K562 (cell line): ENCODE measurements around the gene SEC11A. TPM values are rescaled to one million over a fixed set of nuclear protein-coding genes. Genes with fewer than 3 reads are reported as not detected.

Experiments
- ATAC-seq: fragments of 200-7000 bp; cut with Tn5 transposase; 3 replicates; pipeline ENCODE4 v1.9.1; 2020; ENCODE audit warnings: moderate library complexity
- BruUV-seq: library from RNA; stranded (reverse); fragments of 400-500 nt; replicated peaks from 2 replicates; lab custom pipeline; 2021; lab: Mats Ljungman, UMichigan
- CTCF ChIA-PET: fragments of 300-600 bp; formaldehyde crosslinking; extraction: SDS; loops from one replicate; lab custom pipeline; 2021; ENCODE audit warnings: low intra/inter-chr PET ratio; lab: Yijun Ruan, JAX
- POLR2A ChIA-PET: fragments of 300-600, 350-650 bp; sonication (Branson Sonifier 250); formaldehyde crosslinking; extraction: SDS; loops from one replicate; lab custom pipeline; 2021; ENCODE audit warnings: antibody characterized with exemption, inconsistent platforms; lab: Yijun Ruan, JAX
- DNase-seq, 4 experiments: peaks; one replicate each; pipeline versions ENCODE4 v3.0.0 to v3.0.0-alpha.2; 2011 to 2018; ENCODE audit warnings: low spot score in 3 of 4, mixed read lengths in 3 of 4; ENCODE audit errors: extremely low read depth in 1 of 4
- FAIRE-seq: peaks from 2 replicates; lab custom pipeline; 2011; peaks lifted over from hg19 to GRCh38; lab: Jason Lieb, UNC
- H2AFZ ChIP-seq: 2 replicates; pipeline ENCODE4 v1.6.0; 2011; ENCODE audit warnings: low read depth, low read length, control low read depth, inconsistent platforms
- H3K27ac ChIP-seq: fragments of 200-600 bp; 3 replicates; pipeline ENCODE4 v1.8.0; 2011; ENCODE audit warnings: low read depth, mild to moderate bottlenecking, control low read depth, inconsistent platforms, low read length, moderate library complexity, mixed read lengths; ENCODE audit errors: extremely low read depth
- H3K27me3 ChIP-seq, 2 experiments: fragments of 300-600 bp in 1 of 2; 2 replicates in 1 of 2; 3 replicates in 1 of 2; pipeline versions ENCODE4 v1.6.0 to v1.8.0; 2011; ENCODE audit warnings: inconsistent platforms in 2 of 2, low read length in 2 of 2, mild to moderate bottlenecking in 1 of 2, mixed read lengths in 1 of 2, moderate library complexity in 1 of 2; ENCODE audit not compliant: control insufficient read depth in 2 of 2, insufficient read depth in 2 of 2
- H3K36me3 ChIP-seq: fragments of 300-600 bp; 3 replicates; pipeline ENCODE4 v1.8.0; 2011; ENCODE audit warnings: mild to moderate bottlenecking, low read length, inconsistent platforms; ENCODE audit not compliant: control insufficient read depth, insufficient read depth
- H3K4me1 ChIP-seq, 2 experiments: fragments of 200-600 bp in 1 of 2; replicated peaks in 1 of 2; 2 replicates in 1 of 2; 3 replicates in 1 of 2; pipeline versions ENCODE4 v1.5.1 to v1.8.0; 2011; ENCODE audit warnings: inconsistent platforms in 2 of 2, low read length in 2 of 2, mild to moderate bottlenecking in 1 of 2, mixed read lengths in 1 of 2, moderate library complexity in 1 of 2; ENCODE audit not compliant: control insufficient read depth in 2 of 2, insufficient read depth in 2 of 2
- H3K4me2 ChIP-seq: 2 replicates; pipeline ENCODE4 v1.6.1; 2011; ENCODE audit warnings: low read length, control low read depth, inconsistent platforms, mixed read lengths; ENCODE audit not compliant: insufficient read depth
- H3K4me3 ChIP-seq: fragments of 200-600 bp; sonication (generic), shearing (Covaris generic); 2 replicates; pipeline ENCODE4 v1.5.1; 2016; ENCODE audit warnings: control low read depth, inconsistent platforms
- H3K79me2 ChIP-seq: fragments of 200-600 bp; 3 replicates; pipeline ENCODE4 v1.8.0; 2011; ENCODE audit warnings: low read length, inconsistent platforms; ENCODE audit not compliant: control insufficient read depth, insufficient read depth
- H3K9ac ChIP-seq, 2 experiments: 2 replicates each; pipeline versions ENCODE4 v1.6.0 to v1.6.1; 2011; ENCODE audit warnings: low read depth in 2 of 2, low read length in 2 of 2, control low read depth in 1 of 2, inconsistent platforms in 1 of 2, mild to moderate bottlenecking in 1 of 2, mixed read lengths in 1 of 2; ENCODE audit not compliant: insufficient read depth in 1 of 2
- H3K9me1 ChIP-seq: one replicate; pipeline ENCODE4 v1.6.0; 2011; ENCODE audit warnings: inconsistent platforms, mild to moderate bottlenecking, low read length, moderate library complexity; ENCODE audit not compliant: control insufficient read depth, insufficient read depth
- H3K9me3 ChIP-seq: replicated peaks from 2 replicates; pipeline ENCODE4 v1.5.1; 2011; ENCODE audit warnings: low read depth, low read length, inconsistent platforms; ENCODE audit not compliant: control insufficient read depth, insufficient read depth
- H4K20me1 ChIP-seq: replicated peaks from 2 replicates; pipeline ENCODE4 v1.6.1; 2011; ENCODE audit warnings: low read length, inconsistent platforms, mixed read lengths; ENCODE audit not compliant: control insufficient read depth, insufficient read depth
- ETV6 ChIP-seq, 3 experiments: fragments of 150-350 bp in 1 of 3; sonication (generic) in 1 of 3; formaldehyde crosslinking in 1 of 3; IDR thresholded peaks; 2 replicates each; pipeline versions ENCODE4 v1.6.1 to v1.8.0; 2014 to 2022; ENCODE audit warnings: borderline replicate concordance in 2 of 3, low read depth in 2 of 3, antibody characterized with exemption in 1 of 3, low read length in 1 of 3, mild to moderate bottlenecking in 1 of 3, missing genetic modification reagents in 1 of 3
- FOSL1 ChIP-seq: fragments of 200-800 bp; sonication (Bioruptor generic); conservative IDR thresholded peaks from 2 replicates; pipeline ENCODE4 v1.6.1; 2016; ENCODE audit warnings: missing genetic modification characterization, missing compliant biosample characterization
- HIVEP1 ChIP-seq: fragments of 250-450 bp; sonication (Bioruptor Pico); IDR thresholded peaks from 2 replicates; pipeline ENCODE4 v1.4.0; 2020; ENCODE audit warnings: mild to moderate bottlenecking
- HNRNPK ChIP-seq: fragments of 200-400 bp; formaldehyde crosslinking; IDR thresholded peaks from one replicate; pipeline ENCODE4 v1.6.1; 2018; ENCODE audit warnings: mild to moderate bottlenecking, low read depth, low read length; ENCODE audit not compliant: poor library complexity, severe bottlenecking
- JUND ChIP-seq, 2 experiments: IDR thresholded peaks; 2 replicates in 1 of 2; 3 replicates in 1 of 2; pipeline ENCODE4 v1.6.1; 2011; ENCODE audit warnings: borderline replicate concordance in 2 of 2, low read depth in 2 of 2, low read length in 2 of 2, improper control_type of control experiment in 1 of 2, missing biosample characterization in 1 of 2, missing genetic modification characterization in 1 of 2, missing genetic modification reagents in 1 of 2
- KAT2B ChIP-seq: IDR thresholded peaks from one replicate; pipeline ENCODE4 v1.6.1; 2012; ENCODE audit warnings: low read depth, mild to moderate bottlenecking, control low read depth, inconsistent platforms, low read length, moderate library complexity
- KLF16 ChIP-seq: IDR thresholded peaks from 2 replicates; pipeline ENCODE4 v1.6.1; 2016; ENCODE audit warnings: antibody characterized with exemption
- KLF6 ChIP-seq: fragments of 250-450 bp; sonication (Bioruptor Pico); IDR thresholded peaks from 2 replicates; pipeline ENCODE4 v1.4.0; 2020; ENCODE audit warnings: mild to moderate bottlenecking, moderate library complexity, borderline replicate concordance
- MEF2D ChIP-seq: conservative IDR thresholded peaks from 2 replicates; pipeline ENCODE4 v1.6.1; 2016; ENCODE audit warnings: low read depth, missing genetic modification characterization, missing compliant biosample characterization
- MYNN ChIP-seq, 2 experiments: sonication (generic); formaldehyde crosslinking in 1 of 2; IDR thresholded peaks; 2 replicates each; pipeline versions ENCODE4 v1.5.0 to v1.6.1; 2016 to 2020; ENCODE audit warnings: antibody characterized with exemption in 1 of 2, missing genetic modification reagents in 1 of 2
- NUFIP1 ChIP-seq: fragments of 450-650 bp; IDR thresholded peaks from 2 replicates; pipeline ENCODE4 v1.6.1; 2018; ENCODE audit not compliant: partially characterized antibody
- PRPF4 ChIP-seq: fragments of 200-400 bp; formaldehyde crosslinking; IDR thresholded peaks from one replicate; pipeline ENCODE4 v1.6.1; 2017; ENCODE audit warnings: low read length, low read depth, mild to moderate bottlenecking; ENCODE audit not compliant: insufficient read depth, poor library complexity, severe bottlenecking
- WGBS: fragments of 100-300 bp; shearing (Covaris generic); methylation state at CpG from one replicate; pipeline ENCODE4 v1.1.6; 2016; ENCODE audit warnings: low coverage, mixed read lengths; ENCODE audit not compliant: insufficient coverage; ENCODE audit errors: missing lambda C conversion rate; 5-methylcytosine and 5-hydroxymethylcytosine counted together
- in situ Hi-C: fragments of 300-500 bp; cut with MboI; formaldehyde crosslinking; loops from 4 replicates; pipeline ENCODE4 v1.15.0; 2018; ENCODE audit warnings: inconsistent platforms, mixed read lengths
- intact Hi-C: fragments of 100-400 bp; cut with micrococcal nuclease; formaldehyde crosslinking; loops from 2 replicates; pipeline ENCODE4 v1.14.2; 2022
- polyA plus RNA-seq, 8 experiments: library from polyadenylated mRNA; depleted of rRNA in 4 of 8; stranded (reverse) in 5 of 8; unstranded in 3 of 8; fragments of >200 nt; fragmentation: Nextera tagmentation in 2 of 8; fragmentation: Illumina TruSeq in 1 of 8; extraction: Ambion mirVana in 2 of 8; extraction: Trizol in 1 of 8; gene quantifications; 2 replicates each; pipeline versions ENCODE4 v1.2.1 to v1.2.3, GENCODE V29; 2011 to 2014; ENCODE audit warnings: inconsistent platforms in 1 of 8, missing spikeins in 1 of 8
- total RNA-seq, 7 experiments: library from RNA; depleted of rRNA in 6 of 7; stranded (reverse); fragments of >200 nt in 6 of 7; fragmentation: Illumina TruSeq in 2 of 7; extraction: Trizol in 2 of 7; gene quantifications; 2 replicates each; pipeline versions ENCODE4 v1.2.1 to v1.2.3, GENCODE V29; 2011 to 2021; ENCODE audit warnings: low replicate concordance in 1 of 7
- TF ChIP-seq, protein P1 (sequence below): IDR thresholded peaks from 2 replicates; pipeline ENCODE4 v1.6.1; 2011; ENCODE audit not compliant: insufficient read length; ENCODE audit errors: extremely low read depth
- TF ChIP-seq, protein P2 (sequence below): fragments of 450-650 bp; IDR thresholded peaks from 2 replicates; pipeline ENCODE4 v1.6.1; 2017; ENCODE audit warnings: antibody characterized with exemption, mild to moderate bottlenecking
- TF ChIP-seq, protein P3 (sequence below): fragments of 450-650 bp; formaldehyde crosslinking; IDR thresholded peaks from 2 replicates; pipeline ENCODE4 v1.4.0; 2020; ENCODE audit warnings: mild to moderate bottlenecking, moderate library complexity

SEC11A gene
- total and polyA plus RNA-seq, 9 of the 15 experiments (the other 6 are each of a cell fraction or from before 2014, with no cell fraction given): 175 to 310 (median 229) TPM

DNA sequence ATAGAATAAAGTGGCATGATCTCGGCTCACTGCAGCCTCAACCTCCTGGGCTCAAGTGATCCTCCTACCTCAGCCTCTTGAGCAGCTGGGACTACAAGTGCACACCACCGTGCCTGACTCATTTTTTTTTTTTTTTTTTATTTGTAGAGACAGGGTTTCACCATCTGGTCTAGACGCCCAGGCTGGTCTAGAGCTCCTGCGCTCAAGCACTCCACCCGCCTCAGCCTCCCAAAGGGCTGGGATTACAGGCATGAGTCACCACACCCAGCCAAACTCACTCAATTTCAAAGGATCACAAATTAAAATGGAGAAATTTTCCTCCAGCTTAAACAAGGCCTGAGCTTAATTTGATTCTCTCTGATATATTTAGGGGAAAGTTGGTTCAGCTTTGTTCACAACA, 30.6 kb downstream of the SEC11A start:
- Histone ChIP-seq H3K9me3 (no peaks in the 10 kb centered on the region), H3K36me3 (peaks cover 87% of the 10 kb centered on the region), H3K9ac (no peak overlapping the region), H2AFZ (no peak overlapping the region), H3K27me3 (no peaks in the 10 kb centered on the region), H3K4me1 (no peaks in the 10 kb centered on the region; a peak in 1 of 5 replicates), H3K4me3 (no peak overlapping the region), H3K4me2 (no peak overlapping the region), H3K27ac (no peak overlapping the region), H4K20me1 (no peaks in the 10 kb centered on the region), H3K9me1 (no peaks in the 10 kb centered on the region), H3K79me2 (peaks cover 8% of the 10 kb centered on the region)
- DNase-seq (peak in 1 of 4 experiments; percentile 31), FAIRE-seq (no peak), ATAC-seq (peak; percentile 55)
- WGBS: 88% methylated on average over 1 of the region's 5 CpGs
- in situ Hi-C loops (no loop called here), intact Hi-C loops (no loop called here)
- CTCF ChIA-PET: no interaction called here
- no TSS peak for BruUV-seq
- POLR2A ChIA-PET: no interaction called here
- TF ChIP-seq, protein P1, sequence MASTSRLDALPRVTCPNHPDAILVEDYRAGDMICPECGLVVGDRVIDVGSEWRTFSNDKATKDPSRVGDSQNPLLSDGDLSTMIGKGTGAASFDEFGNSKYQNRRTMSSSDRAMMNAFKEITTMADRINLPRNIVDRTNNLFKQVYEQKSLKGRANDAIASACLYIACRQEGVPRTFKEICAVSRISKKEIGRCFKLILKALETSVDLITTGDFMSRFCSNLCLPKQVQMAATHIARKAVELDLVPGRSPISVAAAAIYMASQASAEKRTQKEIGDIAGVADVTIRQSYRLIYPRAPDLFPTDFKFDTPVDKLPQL: no peak
- TF ChIP-seq JUND (IDR thresholded peaks at IDR 0.05; ENCODE audit: borderline replicate concordance, low read depth, low read length): 0 out of 2 replicates have a peak, but pooled peaks have one; percentile 12
- TF ChIP-seq JUND (tag; IDR thresholded peaks at IDR 0.05; ENCODE audit: borderline replicate concordance, low read depth, low read length): no peak
- no peak for TF ChIP-seq MYNN (IDR thresholded peaks at IDR 0.05)
- TF ChIP-seq MYNN (CRISPR knock-in tag; IDR thresholded peaks at IDR 0.05): no peak
- TF ChIP-seq MEF2D (tag): no peak
- TF ChIP-seq, protein P2, sequence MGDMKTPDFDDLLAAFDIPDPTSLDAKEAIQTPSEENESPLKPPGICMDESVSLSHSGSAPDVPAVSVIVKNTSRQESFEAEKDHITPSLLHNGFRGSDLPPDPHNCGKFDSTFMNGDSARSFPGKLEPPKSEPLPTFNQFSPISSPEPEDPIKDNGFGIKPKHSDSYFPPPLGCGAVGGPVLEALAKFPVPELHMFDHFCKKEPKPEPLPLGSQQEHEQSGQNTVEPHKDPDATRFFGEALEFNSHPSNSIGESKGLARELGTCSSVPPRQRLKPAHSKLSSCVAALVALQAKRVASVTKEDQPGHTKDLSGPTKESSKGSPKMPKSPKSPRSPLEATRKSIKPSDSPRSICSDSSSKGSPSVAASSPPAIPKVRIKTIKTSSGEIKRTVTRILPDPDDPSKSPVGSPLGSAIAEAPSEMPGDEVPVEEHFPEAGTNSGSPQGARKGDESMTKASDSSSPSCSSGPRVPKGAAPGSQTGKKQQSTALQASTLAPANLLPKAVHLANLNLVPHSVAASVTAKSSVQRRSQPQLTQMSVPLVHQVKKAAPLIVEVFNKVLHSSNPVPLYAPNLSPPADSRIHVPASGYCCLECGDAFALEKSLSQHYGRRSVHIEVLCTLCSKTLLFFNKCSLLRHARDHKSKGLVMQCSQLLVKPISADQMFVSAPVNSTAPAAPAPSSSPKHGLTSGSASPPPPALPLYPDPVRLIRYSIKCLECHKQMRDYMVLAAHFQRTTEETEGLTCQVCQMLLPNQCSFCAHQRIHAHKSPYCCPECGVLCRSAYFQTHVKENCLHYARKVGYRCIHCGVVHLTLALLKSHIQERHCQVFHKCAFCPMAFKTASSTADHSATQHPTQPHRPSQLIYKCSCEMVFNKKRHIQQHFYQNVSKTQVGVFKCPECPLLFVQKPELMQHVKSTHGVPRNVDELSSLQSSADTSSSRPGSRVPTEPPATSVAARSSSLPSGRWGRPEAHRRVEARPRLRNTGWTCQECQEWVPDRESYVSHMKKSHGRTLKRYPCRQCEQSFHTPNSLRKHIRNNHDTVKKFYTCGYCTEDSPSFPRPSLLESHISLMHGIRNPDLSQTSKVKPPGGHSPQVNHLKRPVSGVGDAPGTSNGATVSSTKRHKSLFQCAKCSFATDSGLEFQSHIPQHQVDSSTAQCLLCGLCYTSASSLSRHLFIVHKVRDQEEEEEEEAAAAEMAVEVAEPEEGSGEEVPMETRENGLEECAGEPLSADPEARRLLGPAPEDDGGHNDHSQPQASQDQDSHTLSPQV: no peak
- TF ChIP-seq KAT2B: no peak
- no peak for TF ChIP-seq HIVEP1 (CRISPR knock-in tag)
- TF ChIP-seq KLF16: no peak
- no peak for TF ChIP-seq ETV6 (IDR thresholded peaks at IDR 0.05; ENCODE audit: borderline replicate concordance in 1 of 2, low read depth in 2 of 2, low read length in 1 of 2)
- no peak for TF ChIP-seq ETV6 (CRISPR knock-in tag; IDR thresholded peaks at IDR 0.05; ENCODE audit: borderline replicate concordance)
- peak; percentile 45; the same call in 1 of the 2 replicates for TF ChIP-seq FOSL1 (tag)
- no peak for TF ChIP-seq KLF6 (CRISPR knock-in tag)
- no peak for TF ChIP-seq NUFIP1
- TF ChIP-seq, protein P3, sequence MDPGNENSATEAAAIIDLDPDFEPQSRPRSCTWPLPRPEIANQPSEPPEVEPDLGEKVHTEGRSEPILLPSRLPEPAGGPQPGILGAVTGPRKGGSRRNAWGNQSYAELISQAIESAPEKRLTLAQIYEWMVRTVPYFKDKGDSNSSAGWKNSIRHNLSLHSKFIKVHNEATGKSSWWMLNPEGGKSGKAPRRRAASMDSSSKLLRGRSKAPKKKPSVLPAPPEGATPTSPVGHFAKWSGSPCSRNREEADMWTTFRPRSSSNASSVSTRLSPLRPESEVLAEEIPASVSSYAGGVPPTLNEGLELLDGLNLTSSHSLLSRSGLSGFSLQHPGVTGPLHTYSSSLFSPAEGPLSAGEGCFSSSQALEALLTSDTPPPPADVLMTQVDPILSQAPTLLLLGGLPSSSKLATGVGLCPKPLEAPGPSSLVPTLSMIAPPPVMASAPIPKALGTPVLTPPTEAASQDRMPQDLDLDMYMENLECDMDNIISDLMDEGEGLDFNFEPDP (CRISPR knock-in tag): no peak
- no peak for TF ChIP-seq HNRNPK
- TF ChIP-seq PRPF4: no peak
